HS-5 (cell line): ENCODE measurements around the gene STARD10.
"Not testable (repeated sequence)": the region's sequence is repeated elsewhere in the genome, so short reads cannot be mapped to it uniquely, and the experiment has no call there.

Experiments used
- DNase-seq: peaks from one replicate; pipeline ENCODE4 v3.0.0-alpha.2; 2012; ENCODE audit warnings: low read depth

The STARD10 gene

DNA sequence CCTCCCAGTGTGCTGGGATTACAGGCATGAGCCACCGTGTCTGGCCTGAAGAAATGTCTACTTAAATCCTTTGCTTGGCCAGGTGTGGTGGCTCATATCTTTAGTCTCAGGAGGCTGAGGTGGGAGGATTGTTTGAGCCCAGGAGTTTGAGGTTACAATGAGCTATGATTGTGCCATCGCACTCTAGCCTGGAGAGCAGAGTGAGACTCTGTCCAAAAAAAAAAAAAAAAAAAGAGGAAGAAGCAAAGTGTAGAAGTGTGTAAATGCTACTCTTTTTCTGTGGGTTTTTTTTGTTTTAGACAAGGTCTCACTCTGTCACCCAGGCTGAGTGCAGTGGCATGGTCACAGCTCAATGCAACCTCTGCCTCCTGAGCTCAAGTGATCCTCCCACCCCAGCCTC, 13.9 kb upstream of the STARD10 start:
- no peak for DNase-seq

DNA sequence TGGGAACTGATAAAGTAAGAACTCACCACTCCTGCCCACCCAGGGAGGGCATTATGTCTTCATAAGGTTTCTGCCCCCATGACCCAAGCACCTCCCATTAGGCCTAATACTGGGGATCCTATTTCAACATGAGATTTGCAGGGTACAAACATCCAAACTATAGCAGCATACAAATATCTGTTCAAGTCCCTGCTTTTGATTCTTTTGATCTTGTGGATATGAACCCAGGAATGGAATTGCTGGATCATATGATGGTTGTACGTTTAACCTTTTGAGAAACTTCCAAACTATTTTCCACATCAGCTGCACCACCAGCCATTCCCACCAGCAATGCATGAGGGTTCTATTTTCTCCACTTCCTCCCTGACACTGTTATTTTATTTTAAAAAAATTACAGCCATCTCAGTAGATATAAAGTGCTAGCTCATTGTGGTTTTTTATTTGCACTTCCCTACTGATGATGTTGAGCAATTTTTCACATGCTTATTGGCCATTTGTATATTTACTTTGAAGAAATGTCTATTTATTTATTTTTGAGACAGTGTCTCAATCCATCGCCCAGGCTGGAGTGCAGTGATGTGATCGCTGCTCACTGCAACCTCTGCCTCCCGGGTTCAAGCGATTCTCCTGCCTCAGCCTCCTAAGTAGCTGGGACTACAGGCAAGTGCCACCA, 13.3 kb upstream of the STARD10 start:
- DNase-seq, result no peak

DNA sequence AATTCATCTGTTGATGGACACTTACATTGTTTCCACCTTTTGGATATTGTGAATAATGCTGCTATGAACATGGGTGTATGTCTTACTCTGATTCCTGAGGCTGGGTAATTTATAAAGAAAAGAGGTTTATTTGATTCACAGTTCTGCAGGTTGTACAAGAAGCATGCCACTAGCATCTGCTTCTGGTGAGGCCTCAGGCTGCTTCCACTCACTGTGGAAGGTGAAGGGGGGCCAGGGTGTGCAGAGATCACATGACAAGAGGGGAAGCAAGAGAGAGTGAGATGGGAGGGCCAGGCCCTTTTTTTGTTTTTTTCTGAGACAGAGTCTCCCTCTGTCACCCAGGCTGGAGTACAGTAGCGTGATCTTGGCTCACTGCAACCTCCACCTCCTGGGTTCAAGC, 12.5 kb upstream of the STARD10 start:
- DNase-seq, result not testable (repeated sequence)

DNA sequence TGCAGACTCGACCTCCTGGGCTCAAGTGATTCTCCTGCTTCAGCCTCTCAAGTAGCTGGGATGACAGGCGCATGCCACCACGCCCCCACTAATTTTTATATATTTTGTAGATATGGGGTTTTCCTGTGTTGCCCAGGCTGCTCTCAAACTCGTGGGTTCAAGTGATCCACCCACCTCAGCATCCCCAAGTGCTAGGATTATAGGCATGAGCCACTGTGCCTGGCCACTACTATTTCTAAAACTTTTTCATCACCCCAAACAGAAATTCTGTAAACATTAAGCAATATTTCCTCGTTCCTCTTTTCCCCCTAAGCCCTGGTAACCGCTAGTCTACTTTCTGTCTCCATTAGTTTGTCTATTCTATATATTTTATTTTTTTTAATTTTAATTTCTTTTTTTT, 11.4 kb upstream of the STARD10 start:
- no peak for DNase-seq

DNA sequence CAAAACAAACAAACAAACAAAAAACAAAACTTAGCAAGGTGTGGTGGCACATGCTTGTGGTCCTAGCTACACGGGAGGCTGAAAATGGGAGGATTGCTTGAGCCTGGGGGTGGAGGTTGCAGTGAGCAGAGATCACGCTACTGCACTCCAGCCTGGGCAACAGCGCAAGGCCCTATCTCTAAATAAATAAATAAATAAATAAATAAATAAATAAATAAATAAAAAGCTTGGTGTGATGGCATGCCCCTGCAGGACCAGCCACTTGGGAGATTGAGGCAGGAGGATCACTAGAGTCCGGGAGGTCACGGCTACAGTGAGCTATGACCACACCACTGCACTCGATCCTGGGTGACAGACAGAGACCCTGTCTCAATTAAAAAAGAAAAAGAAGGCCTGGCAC, 9.0 kb upstream of the STARD10 start:
- DNase-seq, result no peak

DNA sequence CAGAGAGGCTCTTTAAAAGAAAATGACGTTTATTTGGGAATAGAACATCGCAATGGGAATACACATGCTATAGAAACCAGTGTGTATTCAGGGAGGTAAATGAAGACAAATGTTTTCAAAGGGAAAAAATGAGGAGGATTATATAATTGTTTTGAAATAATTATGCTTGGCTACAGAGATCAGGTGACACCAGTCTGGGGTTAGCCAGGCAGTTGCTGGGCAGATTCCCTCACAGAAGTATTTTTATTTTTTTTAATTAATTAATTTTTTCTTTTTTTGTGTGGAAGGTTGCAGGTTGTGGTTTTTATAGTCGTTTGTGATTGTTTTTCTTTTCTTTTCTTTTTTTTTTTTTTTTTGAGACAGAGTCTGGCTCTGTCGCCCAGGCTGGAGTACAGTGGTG, 5.6 kb upstream of the STARD10 start:
- no peak for DNase-seq

DNA sequence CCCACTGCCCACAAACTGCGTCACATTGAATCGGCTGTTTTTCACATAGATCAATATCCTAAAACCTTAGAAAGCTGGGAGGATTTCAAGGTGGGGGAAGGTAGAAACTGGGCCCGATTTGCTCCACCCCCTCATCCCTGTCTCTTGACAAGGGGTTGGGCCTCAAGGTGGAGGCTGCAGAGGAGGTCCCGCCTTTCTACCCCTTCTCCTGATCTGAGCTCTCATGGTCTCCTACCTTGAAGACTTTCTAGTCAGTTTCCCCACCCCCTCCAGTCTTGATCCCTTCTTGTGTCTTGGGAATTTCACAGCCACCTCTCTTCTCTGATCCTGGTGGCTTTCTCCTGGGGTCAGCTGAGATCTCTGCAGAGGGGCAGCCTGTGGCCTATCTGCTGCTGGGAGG, 4.5 kb upstream of the STARD10 start:
- no peak for DNase-seq

DNA sequence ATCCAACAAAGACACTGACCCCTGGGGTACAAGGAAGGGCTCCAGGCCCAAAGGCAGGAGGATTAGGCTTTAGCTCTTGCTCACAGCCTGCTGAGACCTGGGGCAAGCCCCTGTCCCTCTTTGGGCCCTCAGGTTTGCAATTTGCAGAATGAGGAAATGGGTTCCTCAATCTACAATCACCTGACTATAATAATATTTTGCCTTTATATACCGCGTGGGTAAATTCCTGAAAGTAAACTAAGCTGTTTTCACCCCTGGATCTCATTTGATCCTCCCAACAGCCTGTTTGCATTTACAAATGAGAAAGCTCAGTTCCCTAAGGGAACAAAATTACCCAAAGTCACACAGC, 797 bp downstream of the STARD10 start:
- DNase-seq, result no peak

DNA sequence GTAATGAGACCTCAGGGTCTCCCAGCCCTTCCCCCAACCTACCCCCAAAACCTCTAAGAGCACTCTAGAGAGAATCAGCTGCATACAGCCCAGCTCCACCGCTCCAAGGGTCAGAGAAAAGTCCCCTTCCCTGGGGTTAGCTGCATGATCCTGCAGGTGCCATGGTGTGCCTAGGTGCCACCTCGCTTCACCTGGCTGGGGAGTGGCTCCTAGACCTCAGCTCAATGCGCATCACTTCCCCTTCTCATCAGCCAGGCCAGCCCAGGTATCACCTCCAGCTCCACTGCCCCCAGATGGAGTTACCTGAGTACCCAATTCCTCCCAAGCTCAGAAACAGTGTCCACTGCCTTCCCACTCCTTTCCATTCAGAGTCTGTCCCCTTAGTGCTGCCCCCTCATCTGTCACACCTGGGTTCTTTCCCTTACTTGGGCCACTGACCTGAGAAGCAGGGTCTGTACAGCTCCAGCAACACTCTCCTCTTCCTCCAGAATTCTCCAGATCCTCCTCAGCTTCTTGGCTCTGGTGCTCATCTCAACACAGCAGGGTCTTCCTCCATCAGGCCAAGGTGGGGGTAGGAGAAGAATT, 1.3 kb downstream of the STARD10 start:
- no peak for DNase-seq

DNA sequence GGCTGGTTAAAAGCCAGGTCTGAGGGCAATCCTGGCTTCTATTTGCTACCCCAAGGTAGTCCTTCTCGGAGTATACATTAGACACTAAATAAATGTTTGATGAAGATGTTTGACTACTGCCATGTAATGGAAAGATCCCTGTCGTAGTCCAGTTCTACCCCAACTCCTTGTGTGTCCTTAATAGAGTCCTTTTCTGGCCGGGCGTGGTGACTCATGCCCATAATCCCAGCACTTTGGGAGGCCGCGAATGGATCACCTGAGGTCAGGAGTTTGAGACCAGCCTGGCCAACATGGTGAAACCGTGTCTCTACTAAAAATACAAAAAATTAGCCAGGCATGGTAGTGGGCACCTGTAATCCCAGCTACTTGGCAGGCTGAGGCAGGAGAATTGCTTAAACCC, 2.6 kb downstream of the STARD10 start:
- not testable (repeated sequence) for DNase-seq

DNA sequence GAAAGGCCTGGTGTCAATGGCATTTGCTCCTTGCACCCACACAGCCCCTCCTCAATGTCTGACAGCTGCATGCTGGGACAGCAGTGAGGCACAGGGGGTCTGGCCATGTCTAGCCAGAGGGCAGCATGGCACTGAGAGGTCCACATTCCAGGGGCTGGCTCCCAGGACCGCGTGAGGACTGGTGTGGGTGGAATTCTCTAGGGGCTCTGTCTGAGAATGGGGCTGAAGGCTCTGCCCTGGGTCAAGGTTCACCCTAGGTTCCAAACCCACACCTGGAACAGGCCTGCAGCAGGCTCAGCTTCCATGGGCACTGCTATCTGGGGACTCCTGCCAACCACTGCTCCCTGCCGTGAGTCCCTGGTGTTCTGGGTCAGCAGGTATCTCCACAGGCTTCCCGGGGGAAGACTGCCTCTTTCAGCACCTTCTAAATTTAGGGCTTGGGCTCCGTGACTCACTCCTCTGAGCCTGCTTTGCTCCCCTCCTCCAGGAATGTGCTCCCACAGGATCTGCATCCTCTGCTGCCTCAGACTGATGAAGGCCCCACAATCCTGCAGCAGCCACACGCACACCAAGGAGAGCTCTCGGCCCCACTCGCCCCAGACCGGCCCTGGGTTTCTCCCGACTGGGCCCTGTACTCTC, 4.2 kb downstream of the STARD10 start:
- DNase-seq, result no peak

DNA sequence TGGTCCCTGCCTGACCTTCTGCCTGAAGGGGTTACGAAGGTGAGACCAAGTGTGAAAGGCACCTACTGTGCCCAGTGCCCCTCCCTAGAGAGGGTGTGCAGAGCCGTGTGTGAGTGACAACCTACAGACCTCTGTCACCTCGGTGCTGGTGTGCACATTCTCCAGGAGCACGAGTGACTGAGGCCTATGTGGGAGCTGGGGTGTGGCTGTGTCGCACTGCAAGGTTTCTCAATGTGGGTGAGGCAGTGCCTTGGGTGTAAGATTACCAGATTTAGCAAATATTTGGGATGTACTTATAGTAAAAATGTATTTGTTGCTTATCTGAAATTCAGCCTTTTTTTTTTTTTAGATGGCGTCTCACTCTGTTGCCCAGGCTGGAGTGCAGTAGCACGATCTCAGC, 5.6 kb downstream of the STARD10 start:
- DNase-seq, result no peak

DNA sequence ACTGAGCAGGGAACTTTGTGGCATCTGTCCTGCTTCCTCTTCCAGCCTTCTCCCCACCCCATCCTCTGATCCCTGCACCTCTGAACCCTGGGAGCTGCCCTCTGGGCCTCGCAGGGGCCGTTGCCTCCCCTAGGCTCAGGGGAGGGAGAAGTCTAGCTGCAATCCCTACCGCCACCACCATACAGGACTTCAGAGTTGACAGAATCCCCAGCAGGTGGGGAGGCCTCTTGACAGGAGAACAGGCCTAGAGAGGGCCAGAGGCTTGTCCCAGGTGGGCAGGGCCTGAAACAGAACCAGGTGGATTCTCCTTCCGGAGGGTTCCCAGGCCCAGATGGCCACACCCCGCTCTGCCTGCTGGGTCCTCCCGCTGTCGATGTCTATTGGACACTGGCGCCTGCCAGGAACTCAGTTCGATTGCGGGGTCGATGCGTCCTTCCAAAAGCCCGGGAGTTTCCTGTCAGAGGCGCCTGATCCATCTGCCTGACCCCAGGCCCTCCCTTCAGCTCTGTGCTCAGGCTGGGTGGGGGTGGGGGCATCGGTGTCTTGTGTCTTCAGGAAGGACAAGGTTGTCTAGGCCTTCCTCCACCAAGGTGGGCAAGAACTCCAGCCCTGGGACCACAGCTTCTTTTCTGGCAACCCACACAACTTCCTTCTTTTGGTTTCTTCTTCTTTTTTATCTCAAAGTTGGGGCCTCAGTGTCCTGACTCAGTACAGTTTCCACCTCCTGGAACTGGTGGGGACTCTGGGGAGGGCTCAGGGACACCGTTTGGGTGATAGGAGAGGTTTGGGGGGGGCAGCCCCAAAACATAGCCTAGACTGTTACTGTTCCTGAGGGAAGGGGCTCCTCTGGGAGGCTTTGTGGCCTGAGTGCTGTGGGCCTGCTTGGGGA, 6.4 kb downstream of the STARD10 start:
- no peak for DNase-seq

DNA sequence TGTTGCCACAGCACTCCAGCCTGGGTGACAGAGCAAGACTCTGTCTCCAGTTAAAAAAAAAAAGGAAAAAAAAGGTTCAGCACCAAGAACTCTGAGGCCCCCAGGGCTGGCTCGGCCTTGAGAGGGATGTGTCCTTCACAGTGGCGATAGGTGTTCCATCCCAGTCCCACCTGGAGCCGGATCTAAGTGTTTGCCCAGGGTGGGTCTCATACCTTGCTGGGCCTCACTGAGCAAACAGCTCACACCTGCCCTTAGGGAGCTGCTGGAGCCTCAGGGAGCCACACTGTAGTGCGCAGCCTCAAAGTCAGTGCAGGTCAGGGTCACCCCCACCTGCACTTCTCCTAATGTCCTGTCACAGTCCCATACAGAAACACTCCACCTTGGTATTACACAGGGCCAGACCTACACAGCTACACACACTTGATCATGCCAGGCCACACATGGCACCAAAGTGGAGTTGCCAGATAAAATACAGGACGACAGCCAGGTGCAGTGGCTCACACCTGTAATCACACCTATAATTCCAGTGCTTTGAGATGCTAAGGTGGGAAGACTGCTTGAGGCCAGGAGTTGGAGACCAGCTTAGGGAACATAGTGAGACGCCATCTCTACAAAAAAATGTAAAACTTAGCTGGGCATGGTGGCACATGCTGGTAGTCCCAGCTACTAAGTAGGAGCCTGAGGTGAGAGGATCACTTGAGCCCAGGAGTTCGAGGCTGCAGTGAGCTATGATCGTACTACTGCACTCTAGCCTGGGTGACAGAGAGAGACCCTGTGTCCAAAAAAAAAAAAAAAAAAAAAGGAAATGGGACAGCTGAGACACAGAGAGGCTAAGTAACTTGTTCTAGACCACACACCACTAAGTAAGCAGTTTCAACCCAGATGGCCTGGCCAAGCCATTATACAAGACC, 7.3 kb downstream of the STARD10 start:
- DNase-seq, result no peak

DNA sequence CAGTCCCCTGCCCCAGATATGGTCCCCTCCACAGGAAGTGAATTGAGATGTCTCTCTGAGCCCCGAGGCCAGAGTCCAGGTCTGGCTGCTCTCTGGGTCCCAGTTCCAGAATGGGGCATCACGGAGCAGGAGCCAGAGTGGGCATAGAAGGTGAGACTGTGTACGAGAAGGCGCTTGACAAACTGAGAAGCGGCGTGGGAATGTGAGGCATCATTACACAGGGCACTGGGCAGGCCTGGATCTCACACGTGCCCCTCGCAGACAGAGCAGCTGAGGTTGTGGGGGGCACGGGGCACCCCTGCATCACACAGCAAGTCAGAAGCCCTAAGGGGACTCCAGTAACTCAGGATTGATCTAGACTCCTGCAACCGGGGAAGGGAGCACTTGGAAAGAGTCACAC, 9.2 kb downstream of the STARD10 start:
- no peak for DNase-seq

DNA sequence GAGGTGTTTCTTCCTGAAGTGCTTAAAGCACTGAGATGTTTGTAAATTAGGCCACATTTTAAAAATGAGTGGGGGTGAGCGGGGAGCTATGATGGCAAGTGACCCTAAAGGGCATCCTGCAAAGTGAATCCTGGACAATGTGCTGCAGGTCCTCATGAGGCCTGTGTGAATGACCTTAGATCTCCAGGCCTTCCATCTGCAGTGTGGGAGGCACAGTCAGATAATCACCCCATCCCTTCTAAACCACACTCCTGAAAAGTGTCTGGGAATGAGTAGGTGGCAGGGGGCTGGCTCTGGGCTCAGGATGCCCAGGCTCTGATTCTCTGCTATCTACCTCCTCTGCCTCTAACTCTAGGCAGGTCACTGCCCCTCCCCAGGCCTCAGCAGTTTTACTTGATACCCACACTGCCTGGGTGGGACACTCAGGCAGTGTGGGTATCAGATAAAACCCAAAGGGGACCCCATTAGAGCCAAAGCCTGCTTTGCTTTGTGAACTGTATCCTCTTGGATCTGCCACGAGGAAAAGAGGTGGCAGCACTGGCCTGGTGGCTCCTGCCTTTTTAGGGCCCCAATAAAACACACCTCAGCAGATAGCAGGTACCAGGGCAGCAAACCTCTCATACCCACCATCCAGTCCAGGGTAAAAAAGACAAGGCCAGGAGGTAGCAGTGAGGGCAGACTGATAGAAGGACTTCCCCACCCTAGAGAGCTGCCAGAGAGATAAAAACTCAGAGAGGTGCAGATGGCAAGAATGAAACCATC, 10.5 kb downstream of the STARD10 start:
- no peak for DNase-seq

DNA sequence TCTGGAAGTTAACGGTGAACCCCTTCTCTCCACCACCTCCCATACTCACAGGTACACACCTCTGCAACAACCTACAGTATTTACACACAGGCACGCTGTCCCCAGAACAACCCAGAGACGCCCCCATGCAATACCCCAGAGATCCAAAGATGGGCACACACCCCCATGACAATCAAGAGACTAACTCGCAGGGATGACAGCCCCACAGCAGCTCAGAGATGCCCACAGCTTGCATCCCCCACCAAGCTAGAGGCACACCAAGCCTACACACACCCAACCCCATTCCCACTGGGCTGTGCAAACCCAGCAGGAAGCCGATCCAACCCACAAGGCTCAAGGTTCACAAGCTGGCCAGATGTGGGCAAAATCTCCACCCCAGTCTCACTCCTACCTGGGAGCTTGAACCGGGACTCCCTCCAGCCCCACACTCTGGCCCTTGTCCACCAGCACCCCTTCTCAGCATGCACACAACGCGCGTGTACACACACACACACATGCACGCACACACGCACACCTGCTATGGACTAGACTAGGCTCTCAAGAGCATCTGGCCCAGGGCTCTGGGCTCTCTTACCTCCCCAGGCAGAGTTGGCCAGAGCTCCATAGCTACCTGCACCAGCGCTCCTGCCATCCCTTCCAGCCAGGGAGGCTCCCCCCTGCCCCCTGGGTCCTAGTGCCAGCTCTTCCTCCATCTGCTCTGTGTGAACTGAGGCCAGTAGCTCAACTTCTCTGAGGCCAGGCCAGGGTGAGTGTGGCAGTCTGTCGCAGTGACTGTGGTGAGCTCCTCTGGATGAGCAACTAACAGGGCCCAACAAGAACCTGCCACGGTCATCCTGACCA, 11.5 kb downstream of the STARD10 start:
- no peak for DNase-seq

DNA sequence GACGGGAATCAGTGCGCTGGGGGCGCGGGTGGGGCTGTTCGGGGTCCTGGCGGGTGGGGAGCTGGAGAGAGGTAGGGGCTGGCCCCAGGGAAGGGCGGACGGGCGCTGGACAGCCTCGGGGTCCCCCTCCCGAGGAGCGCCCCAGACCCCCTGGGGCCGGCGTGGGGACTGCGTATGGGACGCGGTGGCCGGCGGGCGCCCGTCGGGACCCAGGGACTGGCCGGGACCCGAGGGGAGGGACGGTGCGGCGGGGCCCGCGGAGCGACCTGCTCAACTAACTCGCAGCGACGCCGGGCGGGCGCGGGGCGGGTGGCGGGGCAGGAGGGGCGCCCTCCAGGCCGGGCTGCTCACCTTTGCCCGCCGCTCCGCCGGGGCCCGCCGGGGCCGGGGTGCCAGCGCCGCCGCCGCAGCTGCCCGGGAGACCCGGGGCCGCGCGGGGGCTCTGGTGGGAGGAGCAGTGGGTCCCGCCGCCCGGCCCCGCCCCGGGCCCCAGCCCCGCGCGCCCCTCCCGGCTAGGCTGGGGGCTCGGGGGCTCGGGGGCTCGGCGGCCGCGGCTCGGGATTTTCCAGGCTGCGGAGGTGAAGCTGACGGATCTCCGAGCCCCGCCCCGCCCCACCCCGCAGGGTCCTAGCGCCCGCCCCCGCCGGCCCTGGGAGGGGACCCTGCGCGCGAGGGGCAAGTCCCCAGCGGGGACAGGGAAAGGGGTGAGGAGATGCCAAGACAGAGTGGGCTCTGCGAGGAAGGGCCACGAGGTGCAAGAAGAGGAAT, 12.3 kb downstream of the STARD10 start:
- no peak for DNase-seq

DNA sequence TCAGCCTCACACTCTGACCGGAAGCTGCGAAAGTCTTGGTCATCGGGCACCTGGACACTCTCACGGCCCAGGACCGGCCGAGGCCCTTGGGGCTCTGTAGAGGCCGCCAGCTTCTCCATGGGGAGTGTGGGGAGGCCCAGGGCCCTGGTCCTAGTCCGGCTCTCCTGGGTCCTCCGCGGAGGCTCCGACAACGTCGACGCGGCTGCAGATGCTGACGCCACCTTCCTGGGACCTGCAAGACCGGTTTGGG, 12.9 kb downstream of the STARD10 start:
- no peak for DNase-seq
